SK-N-SH treated with all-trans-retinoic acid at 6 μM for 48 hours (cell line): Measurements from ENCODE around the gene KIF2C.
"Not testable (repeated sequence)": the region's sequence is repeated elsewhere in the genome, so short reads cannot be mapped to it uniquely, and the experiment has no call there.

Experiments used
- ATAC-seq: fragments of 200-7000 bp; cut with Tn5 transposase; 3 replicates; pipeline ENCODE4 v1.9.1; 2020; ENCODE audit warnings: mild to moderate bottlenecking, moderate library complexity
- BACH2 ChIP-seq: fragments of 250-450 bp; sonication (Bioruptor Pico); IDR thresholded peaks from 2 replicates; pipeline ENCODE4 v1.9.0; 2021; ENCODE audit warnings: mild to moderate bottlenecking, borderline replicate concordance
- CSDC2 ChIP-seq: fragments of 250-450 bp; sonication (Bioruptor Pico); IDR thresholded peaks from 2 replicates; pipeline ENCODE4 v1.5.0; 2020; ENCODE audit warnings: mild to moderate bottlenecking, moderate library complexity
- GLIS3 ChIP-seq: fragments of 250-450 bp; sonication (Bioruptor Pico); IDR thresholded peaks from 2 replicates; pipeline ENCODE4 v1.5.0; 2020; ENCODE audit warnings: mild to moderate bottlenecking, moderate library complexity
- ISL1 ChIP-seq: fragments of 250-450 bp; sonication (Bioruptor Pico); IDR thresholded peaks from 2 replicates; pipeline ENCODE4 v2.1.2; 2022; ENCODE audit warnings: mild to moderate bottlenecking, moderate library complexity
- OSR1 ChIP-seq: fragments of 250-450 bp; sonication (Bioruptor Pico); IDR thresholded peaks from 2 replicates; pipeline ENCODE4 v1.8.0; 2022; ENCODE audit warnings: moderate library complexity, mild to moderate bottlenecking, inconsistent platforms
- PPARA ChIP-seq: fragments of 250-450 bp; sonication (Bioruptor Pico); IDR thresholded peaks from 2 replicates; pipeline ENCODE4 v1.5.0; 2020; ENCODE audit warnings: mild to moderate bottlenecking, borderline replicate concordance
- SNAI2 ChIP-seq: fragments of 250-450 bp; sonication (Bioruptor Pico); IDR thresholded peaks from 2 replicates; pipeline ENCODE4 v1.5.0; 2020; ENCODE audit warnings: mild to moderate bottlenecking, moderate library complexity
- TCF4 ChIP-seq: fragments of 250-450 bp; sonication (Bioruptor Pico); IDR thresholded peaks from 2 replicates; pipeline ENCODE4 v1.8.0; 2021; ENCODE audit warnings: mild to moderate bottlenecking, moderate library complexity, borderline replicate concordance
- TOX ChIP-seq: fragments of 250-450 bp; sonication (Bioruptor Pico); IDR thresholded peaks from 2 replicates; pipeline ENCODE4 v1.8.0; 2021; ENCODE audit warnings: mild to moderate bottlenecking, moderate library complexity, borderline replicate concordance
- ZC3H10 ChIP-seq: fragments of 250-450 bp; sonication (Bioruptor Pico); IDR thresholded peaks from 2 replicates; pipeline ENCODE4 v1.5.1; 2021; ENCODE audit warnings: mild to moderate bottlenecking, moderate library complexity
- ZFP3 ChIP-seq: fragments of 250-450 bp; sonication (Bioruptor Pico); IDR thresholded peaks from 2 replicates; pipeline ENCODE4 v1.5.0; 2020; ENCODE audit warnings: mild to moderate bottlenecking, moderate library complexity
- ZFP30 ChIP-seq: fragments of 450-650 bp; formaldehyde crosslinking; IDR thresholded peaks from 2 replicates; pipeline ENCODE4 v1.5.0; 2022; ENCODE audit warnings: mild to moderate bottlenecking, moderate library complexity
- ZNF70 ChIP-seq: fragments of 450-650 bp; formaldehyde crosslinking; IDR thresholded peaks from 2 replicates; pipeline ENCODE4 v1.5.0; 2020; ENCODE audit warnings: mild to moderate bottlenecking, moderate library complexity
- ZNF8 ChIP-seq: fragments of 450-650 bp; formaldehyde crosslinking; IDR thresholded peaks from 2 replicates; pipeline ENCODE4 v1.5.0; 2020; ENCODE audit warnings: mild to moderate bottlenecking, moderate library complexity
- TF ChIP-seq, protein P1 (sequence below): fragments of 250-450 bp; sonication (Bioruptor Pico); IDR thresholded peaks from 2 replicates; pipeline ENCODE4 v1.5.1; 2021; ENCODE audit warnings: mild to moderate bottlenecking, moderate library complexity
- TF ChIP-seq, protein P2 (sequence below): fragments of 250-450 bp; sonication (Bioruptor Pico); IDR thresholded peaks from 2 replicates; pipeline ENCODE4 v1.8.0; 2020; ENCODE audit warnings: mild to moderate bottlenecking, moderate library complexity, borderline replicate concordance
- TF ChIP-seq, protein P3 (sequence below): fragments of 250-450 bp; sonication (Bioruptor Pico); IDR thresholded peaks from 2 replicates; pipeline ENCODE4 v1.8.0; 2021; ENCODE audit warnings: low read depth, mild to moderate bottlenecking, moderate library complexity, borderline replicate concordance
- TF ChIP-seq, protein P4 (sequence below): fragments of 250-450 bp; sonication (Bioruptor Pico); IDR thresholded peaks from 2 replicates; pipeline ENCODE4 v1.5.0; 2020; ENCODE audit warnings: mild to moderate bottlenecking, moderate library complexity
- TF ChIP-seq, protein P5 (sequence below): fragments of 250-450 bp; sonication (Bioruptor Pico); IDR thresholded peaks from 2 replicates; pipeline ENCODE4 v1.5.1; 2020; ENCODE audit warnings: low read depth, mild to moderate bottlenecking, moderate library complexity

Gene KIF2C

DNA sequence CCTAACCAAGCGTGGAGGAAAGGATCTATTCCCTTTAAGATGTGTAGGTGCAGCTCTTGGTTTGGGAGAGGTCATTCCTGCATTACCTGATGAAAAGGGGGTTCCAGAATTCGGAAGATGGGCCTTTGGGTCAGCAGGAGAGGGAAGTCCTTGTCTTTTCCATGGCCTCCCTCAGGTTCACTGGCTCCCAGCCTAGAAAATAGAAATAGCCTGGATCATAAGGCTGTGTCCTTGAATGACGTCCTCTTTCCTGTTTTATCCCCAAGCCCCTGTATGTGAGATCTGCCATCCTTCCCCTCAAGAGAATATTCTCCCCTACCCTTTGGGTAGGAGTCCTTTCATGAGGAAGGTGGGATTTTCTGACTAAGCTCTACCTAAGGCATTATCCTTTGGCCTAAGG is 21.2 kb downstream of the KIF2C start:
- ATAC-seq: no peak
- TF ChIP-seq GLIS3 (no peak), PPARA (no peak), ISL1 (CRISPR knock-in tag) (no peak), OSR1 (no peak), ZFP3 (CRISPR knock-in tag) (no peak), ZC3H10 (CRISPR knock-in tag) (no peak), ZFP30 (no peak), ZNF70 (CRISPR knock-in tag) (no peak), TCF4 (CRISPR knock-in tag) (no peak), TOX (no peak)
- TF ChIP-seq, protein P1, sequence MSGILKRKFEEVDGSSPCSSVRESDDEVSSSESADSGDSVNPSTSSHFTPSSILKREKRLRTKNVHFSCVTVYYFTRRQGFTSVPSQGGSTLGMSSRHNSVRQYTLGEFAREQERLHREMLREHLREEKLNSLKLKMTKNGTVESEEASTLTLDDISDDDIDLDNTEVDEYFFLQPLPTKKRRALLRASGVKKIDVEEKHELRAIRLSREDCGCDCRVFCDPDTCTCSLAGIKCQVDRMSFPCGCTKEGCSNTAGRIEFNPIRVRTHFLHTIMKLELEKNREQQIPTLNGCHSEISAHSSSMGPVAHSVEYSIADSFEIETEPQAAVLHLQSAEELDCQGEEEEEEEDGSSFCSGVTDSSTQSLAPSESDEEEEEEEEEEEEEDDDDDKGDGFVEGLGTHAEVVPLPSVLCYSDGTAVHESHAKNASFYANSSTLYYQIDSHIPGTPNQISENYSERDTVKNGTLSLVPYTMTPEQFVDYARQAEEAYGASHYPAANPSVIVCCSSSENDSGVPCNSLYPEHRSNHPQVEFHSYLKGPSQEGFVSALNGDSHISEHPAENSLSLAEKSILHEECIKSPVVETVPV (CRISPR knock-in tag): no peak
- TF ChIP-seq, protein P2, sequence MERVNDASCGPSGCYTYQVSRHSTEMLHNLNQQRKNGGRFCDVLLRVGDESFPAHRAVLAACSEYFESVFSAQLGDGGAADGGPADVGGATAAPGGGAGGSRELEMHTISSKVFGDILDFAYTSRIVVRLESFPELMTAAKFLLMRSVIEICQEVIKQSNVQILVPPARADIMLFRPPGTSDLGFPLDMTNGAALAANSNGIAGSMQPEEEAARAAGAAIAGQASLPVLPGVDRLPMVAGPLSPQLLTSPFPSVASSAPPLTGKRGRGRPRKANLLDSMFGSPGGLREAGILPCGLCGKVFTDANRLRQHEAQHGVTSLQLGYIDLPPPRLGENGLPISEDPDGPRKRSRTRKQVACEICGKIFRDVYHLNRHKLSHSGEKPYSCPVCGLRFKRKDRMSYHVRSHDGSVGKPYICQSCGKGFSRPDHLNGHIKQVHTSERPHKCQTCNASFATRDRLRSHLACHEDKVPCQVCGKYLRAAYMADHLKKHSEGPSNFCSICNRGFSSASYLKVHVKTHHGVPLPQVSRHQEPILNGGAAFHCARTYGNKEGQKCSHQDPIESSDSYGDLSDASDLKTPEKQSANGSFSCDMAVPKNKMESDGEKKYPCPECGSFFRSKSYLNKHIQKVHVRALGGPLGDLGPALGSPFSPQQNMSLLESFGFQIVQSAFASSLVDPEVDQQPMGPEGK (CRISPR knock-in tag): no peak
- TF ChIP-seq, protein P3, sequence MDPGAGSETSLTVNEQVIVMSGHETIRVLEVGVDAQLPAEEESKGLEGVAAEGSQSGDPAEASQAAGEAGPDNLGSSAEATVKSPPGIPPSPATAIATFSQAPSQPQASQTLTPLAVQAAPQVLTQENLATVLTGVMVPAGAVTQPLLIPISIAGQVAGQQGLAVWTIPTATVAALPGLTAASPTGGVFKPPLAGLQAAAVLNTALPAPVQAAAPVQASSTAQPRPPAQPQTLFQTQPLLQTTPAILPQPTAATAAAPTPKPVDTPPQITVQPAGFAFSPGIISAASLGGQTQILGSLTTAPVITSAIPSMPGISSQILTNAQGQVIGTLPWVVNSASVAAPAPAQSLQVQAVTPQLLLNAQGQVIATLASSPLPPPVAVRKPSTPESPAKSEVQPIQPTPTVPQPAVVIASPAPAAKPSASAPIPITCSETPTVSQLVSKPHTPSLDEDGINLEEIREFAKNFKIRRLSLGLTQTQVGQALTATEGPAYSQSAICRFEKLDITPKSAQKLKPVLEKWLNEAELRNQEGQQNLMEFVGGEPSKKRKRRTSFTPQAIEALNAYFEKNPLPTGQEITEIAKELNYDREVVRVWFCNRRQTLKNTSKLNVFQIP (CRISPR knock-in tag): no peak
- TF ChIP-seq, protein P4, sequence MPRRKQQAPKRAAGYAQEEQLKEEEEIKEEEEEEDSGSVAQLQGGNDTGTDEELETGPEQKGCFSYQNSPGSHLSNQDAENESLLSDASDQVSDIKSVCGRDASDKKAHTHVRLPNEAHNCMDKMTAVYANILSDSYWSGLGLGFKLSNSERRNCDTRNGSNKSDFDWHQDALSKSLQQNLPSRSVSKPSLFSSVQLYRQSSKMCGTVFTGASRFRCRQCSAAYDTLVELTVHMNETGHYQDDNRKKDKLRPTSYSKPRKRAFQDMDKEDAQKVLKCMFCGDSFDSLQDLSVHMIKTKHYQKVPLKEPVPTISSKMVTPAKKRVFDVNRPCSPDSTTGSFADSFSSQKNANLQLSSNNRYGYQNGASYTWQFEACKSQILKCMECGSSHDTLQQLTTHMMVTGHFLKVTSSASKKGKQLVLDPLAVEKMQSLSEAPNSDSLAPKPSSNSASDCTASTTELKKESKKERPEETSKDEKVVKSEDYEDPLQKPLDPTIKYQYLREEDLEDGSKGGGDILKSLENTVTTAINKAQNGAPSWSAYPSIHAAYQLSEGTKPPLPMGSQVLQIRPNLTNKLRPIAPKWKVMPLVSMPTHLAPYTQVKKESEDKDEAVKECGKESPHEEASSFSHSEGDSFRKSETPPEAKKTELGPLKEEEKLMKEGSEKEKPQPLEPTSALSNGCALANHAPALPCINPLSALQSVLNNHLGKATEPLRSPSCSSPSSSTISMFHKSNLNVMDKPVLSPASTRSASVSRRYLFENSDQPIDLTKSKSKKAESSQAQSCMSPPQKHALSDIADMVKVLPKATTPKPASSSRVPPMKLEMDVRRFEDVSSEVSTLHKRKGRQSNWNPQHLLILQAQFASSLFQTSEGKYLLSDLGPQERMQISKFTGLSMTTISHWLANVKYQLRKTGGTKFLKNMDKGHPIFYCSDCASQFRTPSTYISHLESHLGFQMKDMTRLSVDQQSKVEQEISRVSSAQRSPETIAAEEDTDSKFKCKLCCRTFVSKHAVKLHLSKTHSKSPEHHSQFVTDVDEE (CRISPR knock-in tag): no peak
- TF ChIP-seq, protein P5, sequence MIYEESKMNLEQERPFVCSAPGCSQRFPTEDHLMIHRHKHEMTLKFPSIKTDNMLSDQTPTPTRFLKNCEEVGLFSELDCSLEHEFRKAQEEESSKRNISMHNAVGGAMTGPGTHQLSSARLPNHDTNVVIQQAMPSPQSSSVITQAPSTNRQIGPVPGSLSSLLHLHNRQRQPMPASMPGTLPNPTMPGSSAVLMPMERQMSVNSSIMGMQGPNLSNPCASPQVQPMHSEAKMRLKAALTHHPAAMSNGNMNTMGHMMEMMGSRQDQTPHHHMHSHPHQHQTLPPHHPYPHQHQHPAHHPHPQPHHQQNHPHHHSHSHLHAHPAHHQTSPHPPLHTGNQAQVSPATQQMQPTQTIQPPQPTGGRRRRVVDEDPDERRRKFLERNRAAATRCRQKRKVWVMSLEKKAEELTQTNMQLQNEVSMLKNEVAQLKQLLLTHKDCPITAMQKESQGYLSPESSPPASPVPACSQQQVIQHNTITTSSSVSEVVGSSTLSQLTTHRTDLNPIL (CRISPR knock-in tag): no peak
- TF ChIP-seq, all 23 proteins: peak for 0

DNA sequence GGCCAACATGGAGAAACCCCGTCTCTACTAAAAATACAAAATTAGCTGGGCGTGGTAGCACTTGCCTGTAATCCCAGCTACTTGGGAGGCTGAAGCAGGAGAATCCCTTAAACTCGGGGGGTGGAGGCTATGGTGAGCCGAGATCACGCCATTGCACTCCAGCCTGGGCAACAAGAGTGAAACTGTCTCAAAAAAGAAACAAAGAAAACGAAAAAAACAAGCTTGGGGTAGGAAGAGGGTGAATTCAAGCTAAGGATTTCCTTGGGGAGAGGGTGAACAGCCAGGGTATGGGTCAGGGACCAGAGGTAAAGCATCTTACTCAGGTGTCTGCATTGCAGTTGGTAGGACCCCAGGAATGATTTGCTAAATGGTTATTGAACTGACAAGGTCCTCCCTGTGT is 26.8 kb downstream of the KIF2C start:
- ATAC-seq: not testable (repeated sequence)

DNA sequence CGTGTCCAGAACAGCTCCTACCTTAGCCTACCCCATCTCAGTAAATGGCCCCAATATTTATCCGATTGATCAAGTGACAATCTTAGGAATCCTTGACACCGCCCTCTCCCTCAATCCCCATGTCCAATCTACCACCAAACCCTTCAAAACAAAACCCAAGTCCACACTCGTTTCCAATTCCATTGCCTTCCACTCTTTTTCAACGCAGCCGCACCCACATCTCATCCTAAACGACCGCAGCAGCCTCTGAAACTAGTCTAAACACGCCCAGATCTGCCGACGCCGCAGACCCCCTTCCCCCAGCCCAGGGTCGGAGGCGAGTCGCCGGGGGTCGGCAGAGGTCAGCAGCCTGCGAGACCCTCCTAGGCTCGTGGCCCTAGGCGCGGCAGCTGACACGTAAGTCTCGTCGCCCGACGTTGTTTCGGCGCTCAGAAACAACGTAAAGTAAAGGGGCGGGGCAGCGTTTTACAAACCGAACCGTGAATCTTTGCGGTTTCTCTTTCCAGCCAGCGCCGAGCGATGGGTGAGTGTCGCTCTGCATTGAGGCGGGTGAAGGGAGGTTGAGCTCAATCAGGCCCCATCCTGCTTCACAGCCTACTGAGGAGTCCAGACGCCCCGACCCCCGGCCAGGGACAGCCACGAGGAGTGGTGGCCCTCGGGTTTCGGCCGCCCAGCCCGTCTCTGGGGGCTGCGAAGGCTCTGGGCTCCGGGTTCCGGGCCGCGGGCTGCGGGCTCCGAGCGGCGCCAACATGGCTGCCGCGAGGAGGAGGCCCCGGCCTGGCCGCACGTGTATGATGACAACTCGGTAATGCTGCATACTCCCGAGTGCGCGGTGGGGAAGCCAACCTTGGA is 35.7 kb downstream of the KIF2C start, which contains the start of gene RPS8:
TSS of gene RPS8 (plus strand) at position 463 of the 852 bp plus-strand sequence. CDS start at position 520, 57 bp downstream.
- ATAC-seq: peak; percentile 88
- TF ChIP-seq, protein P3 (CRISPR knock-in tag): no peak
- TF ChIP-seq OSR1 (no peak), SNAI2 (CRISPR knock-in tag) (no peak), CSDC2 (CRISPR knock-in tag) (no peak), ZNF8 (CRISPR knock-in tag) (no peak), ZFP3 (CRISPR knock-in tag) (no peak), ZNF70 (CRISPR knock-in tag) (no peak; the same call in 1 of the 2 replicates), BACH2 (no peak)
- TF ChIP-seq, protein P2 (CRISPR knock-in tag): no peak
- TF ChIP-seq, all 23 proteins: peak for 0
